Astrocyte (in vitro differentiated cells and primary cell): ENCODE data around the gene C11orf91. TPM values are rescaled to one million over a fixed set of nuclear protein-coding genes. Genes with fewer than 3 reads are reported as not detected.

Source experiments
- DNase-seq: peaks from one replicate; pipeline ENCODE4 v3.0.0-alpha.2; 2010; ENCODE audit warnings: low read depth
- FAIRE-seq: peaks from 2 replicates; lab custom pipeline; 2011; peaks lifted over from hg19 to GRCh38; lab: Jason Lieb, UNC
- H2AFZ ChIP-seq: 2 replicates; pipeline ENCODE4 v1.6.0; 2012; ENCODE audit warnings: low read depth, low read length, inconsistent platforms
- H3K27ac ChIP-seq: 2 replicates; pipeline ENCODE4 v1.5.1; 2011; ENCODE audit warnings: low read depth, low read length, inconsistent platforms
- H3K27me3 ChIP-seq: 2 replicates; pipeline ENCODE4 v1.6.0; 2011; ENCODE audit warnings: low read length, inconsistent platforms; ENCODE audit not compliant: insufficient read depth
- H3K36me3 ChIP-seq: 2 replicates; pipeline ENCODE4 v1.5.1; 2011; ENCODE audit warnings: low read length, inconsistent platforms; ENCODE audit not compliant: insufficient read depth
- H3K4me1 ChIP-seq: 2 replicates; pipeline ENCODE4 v1.5.1; 2011; ENCODE audit warnings: low read length, inconsistent platforms; ENCODE audit not compliant: insufficient read depth
- H3K4me2 ChIP-seq: 2 replicates; pipeline ENCODE4 v1.6.0; 2012; ENCODE audit warnings: low read length, inconsistent platforms
- H3K4me3 ChIP-seq: 2 replicates; pipeline ENCODE4 v1.5.1; 2011; ENCODE audit warnings: low read depth, mild to moderate bottlenecking, low read length, inconsistent platforms; ENCODE audit not compliant: insufficient read depth
- H3K79me2 ChIP-seq: 2 replicates; pipeline ENCODE4 v1.6.0; 2012; ENCODE audit warnings: mild to moderate bottlenecking, low read length, inconsistent platforms; ENCODE audit not compliant: insufficient read depth
- H3K9ac ChIP-seq: 2 replicates; pipeline ENCODE4 v1.6.0; 2012; ENCODE audit warnings: mild to moderate bottlenecking, low read length, inconsistent platforms
- H3K9me3 ChIP-seq: 2 replicates; pipeline ENCODE4 v1.5.1; 2012; ENCODE audit warnings: low read depth, mild to moderate bottlenecking, low read length, inconsistent platforms; ENCODE audit not compliant: insufficient read depth
- H4K20me1 ChIP-seq: 2 replicates; pipeline ENCODE4 v1.6.0; 2012; ENCODE audit warnings: low read length, inconsistent platforms; ENCODE audit not compliant: insufficient read depth
- H3K27ac Mint-ChIP-seq: one replicate; pipeline ENCODE4 v1.8.0; 2021; ENCODE audit warnings: mild to moderate bottlenecking, mixed read lengths; ENCODE audit not compliant: unreplicated experiment
- H3K27me3 Mint-ChIP-seq: one replicate; pipeline ENCODE4 v1.8.0; 2021; ENCODE audit warnings: low read depth, mixed read lengths; ENCODE audit not compliant: unreplicated experiment
- H3K36me3 Mint-ChIP-seq: one replicate; pipeline ENCODE4 v1.8.0; 2021; ENCODE audit warnings: low read depth, mixed read lengths; ENCODE audit not compliant: unreplicated experiment
- H3K4me1 Mint-ChIP-seq: one replicate; pipeline ENCODE4 v1.8.0; 2021; ENCODE audit warnings: low read depth, mixed read lengths; ENCODE audit not compliant: unreplicated experiment
- H3K4me3 Mint-ChIP-seq: one replicate; pipeline ENCODE4 v1.8.0; 2021; ENCODE audit warnings: mild to moderate bottlenecking, moderate library complexity, mixed read lengths; ENCODE audit not compliant: unreplicated experiment
- H3K9me3 Mint-ChIP-seq: one replicate; pipeline ENCODE4 v1.8.0; 2021; ENCODE audit warnings: mild to moderate bottlenecking, mixed read lengths; ENCODE audit not compliant: unreplicated experiment
- EZH2 ChIP-seq: IDR thresholded peaks from 2 replicates; pipeline ENCODE4 v1.6.1; 2012; ENCODE audit warnings: mild to moderate bottlenecking, low read length, inconsistent platforms; ENCODE audit not compliant: insufficient read depth
- total RNA-seq: library from RNA; stranded (reverse); gene quantifications from 2 replicates; pipeline ENCODE4 v1.2.1, GENCODE V29; 2021
- TF ChIP-seq, protein P1 (sequence below): IDR thresholded peaks from 2 replicates; pipeline ENCODE4 v1.5.1; 2011; ENCODE audit warnings: low read depth, mild to moderate bottlenecking, inconsistent platforms, low read length, moderate library complexity; ENCODE audit not compliant: insufficient read depth

Gene C11orf91
- total RNA-seq, 1 donor from 2014 or later: not detected

DNA sequence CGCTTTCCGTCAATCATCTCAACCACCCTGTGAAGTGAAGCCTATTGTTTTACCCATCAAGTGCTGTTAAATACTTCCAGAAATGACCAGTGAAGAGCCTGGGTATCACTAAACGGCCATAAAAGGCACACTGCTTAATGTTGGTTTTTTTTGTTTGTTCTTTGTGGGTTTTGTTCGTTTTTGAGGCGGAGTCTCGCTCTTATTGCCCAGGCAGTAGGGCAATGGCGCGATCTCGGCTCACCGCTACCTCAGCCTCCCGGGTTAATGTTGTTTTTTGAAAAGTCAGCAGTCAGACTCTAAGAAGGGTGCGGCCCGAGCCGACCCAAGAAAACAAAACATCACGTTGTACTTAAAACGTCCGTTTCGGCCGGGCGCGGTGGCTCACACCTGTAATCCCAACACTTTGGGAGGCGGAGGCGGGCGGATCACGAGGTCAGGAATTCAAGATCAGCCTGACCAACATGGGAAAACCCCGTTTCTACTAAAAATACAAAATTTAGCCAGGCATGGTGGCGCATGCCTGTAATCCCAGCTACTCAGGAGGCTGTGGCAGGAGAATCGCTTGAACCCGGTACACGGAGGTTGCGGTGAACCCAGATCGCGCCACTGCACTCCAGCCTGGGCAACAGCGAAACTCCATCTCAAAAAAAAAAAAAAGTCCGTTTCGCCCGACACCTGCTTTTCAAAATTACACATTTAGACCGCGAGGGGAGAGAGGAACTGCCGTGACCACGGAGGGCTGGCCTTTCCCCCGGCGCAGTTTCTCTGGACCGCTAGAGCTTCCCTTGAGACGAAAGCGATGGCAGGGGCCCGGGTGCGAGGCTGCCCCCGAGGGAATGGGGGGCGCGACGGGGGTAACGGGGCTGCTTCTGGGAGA, 34.9 kb upstream of the C11orf91 start:
- peaks cover 48% of the 10 kb centered on the region for H4K20me1 ChIP-seq
- Mint-ChIP-seq H3K36me3 (peaks cover 6% of the 10 kb centered on the region), H3K4me1 (peaks cover 24% of the 10 kb centered on the region), H3K9me3 (no peaks in the 10 kb centered on the region), H3K27ac (peak overlapping the region; percentile 73), H3K4me3 (peak overlapping the region; percentile 94), H3K27me3 (no peaks in the 10 kb centered on the region)
- DNase-seq (no peak), FAIRE-seq (no peak)
- no peak overlapping the region for H2AFZ ChIP-seq
- peak overlapping the region; percentile 92 for H3K4me2 ChIP-seq
- H3K36me3 ChIP-seq: peaks cover 19% of the 10 kb centered on the region
- TF ChIP-seq, protein P1, sequence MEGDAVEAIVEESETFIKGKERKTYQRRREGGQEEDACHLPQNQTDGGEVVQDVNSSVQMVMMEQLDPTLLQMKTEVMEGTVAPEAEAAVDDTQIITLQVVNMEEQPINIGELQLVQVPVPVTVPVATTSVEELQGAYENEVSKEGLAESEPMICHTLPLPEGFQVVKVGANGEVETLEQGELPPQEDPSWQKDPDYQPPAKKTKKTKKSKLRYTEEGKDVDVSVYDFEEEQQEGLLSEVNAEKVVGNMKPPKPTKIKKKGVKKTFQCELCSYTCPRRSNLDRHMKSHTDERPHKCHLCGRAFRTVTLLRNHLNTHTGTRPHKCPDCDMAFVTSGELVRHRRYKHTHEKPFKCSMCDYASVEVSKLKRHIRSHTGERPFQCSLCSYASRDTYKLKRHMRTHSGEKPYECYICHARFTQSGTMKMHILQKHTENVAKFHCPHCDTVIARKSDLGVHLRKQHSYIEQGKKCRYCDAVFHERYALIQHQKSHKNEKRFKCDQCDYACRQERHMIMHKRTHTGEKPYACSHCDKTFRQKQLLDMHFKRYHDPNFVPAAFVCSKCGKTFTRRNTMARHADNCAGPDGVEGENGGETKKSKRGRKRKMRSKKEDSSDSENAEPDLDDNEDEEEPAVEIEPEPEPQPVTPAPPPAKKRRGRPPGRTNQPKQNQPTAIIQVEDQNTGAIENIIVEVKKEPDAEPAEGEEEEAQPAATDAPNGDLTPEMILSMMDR: no peak
- no peak for TF ChIP-seq EZH2
- H3K27me3 ChIP-seq: no peaks in the 10 kb centered on the region
- peaks cover 29% of the 10 kb centered on the region for H3K4me1 ChIP-seq
- peak overlapping the region; percentile 92 for H3K9ac ChIP-seq
- peak overlapping the region; percentile 84 for H3K4me3 ChIP-seq
- peak overlapping the region; percentile 94 for H3K27ac ChIP-seq
- H3K79me2 ChIP-seq: peaks cover 57% of the 10 kb centered on the region
- no peaks in the 10 kb centered on the region for H3K9me3 ChIP-seq

GRCh38 chr11:33734441-33735270, 34.0 kb upstream of the C11orf91 start:
- Histone ChIP-seq H3K79me2 (peaks cover 66% of the 10 kb centered on the region), H3K4me1 (peaks cover 29% of the 10 kb centered on the region), H3K27me3 (no peaks in the 10 kb centered on the region), H3K9ac (peak overlapping the region; percentile 92), H3K9me3 (no peaks in the 10 kb centered on the region), H4K20me1 (peaks cover 55% of the 10 kb centered on the region), H2AFZ (no peak overlapping the region), H3K27ac (peak overlapping the region; percentile 94), H3K4me2 (peak overlapping the region; percentile 92), H3K36me3 (peaks cover 22% of the 10 kb centered on the region), H3K4me3 (peak overlapping the region; percentile 84)
- Mint-ChIP-seq H3K4me3 (peak overlapping the region; percentile 94), H3K27ac (peak overlapping the region; percentile 73), H3K27me3 (no peaks in the 10 kb centered on the region), H3K9me3 (no peaks in the 10 kb centered on the region), H3K36me3 (peaks cover 6% of the 10 kb centered on the region), H3K4me1 (peaks cover 24% of the 10 kb centered on the region)
- FAIRE-seq (no peak), DNase-seq (peak; percentile 62)
- TF ChIP-seq, protein P1: no peak
- no peak for TF ChIP-seq EZH2
